Measurements from ENCODE around the gene ZNF550. TPM values are rescaled to one million over a fixed set of nuclear protein-coding genes. Genes with fewer than 3 reads are reported as not detected.
A peak's percentile ranks its signal among the peaks of the same experiment; 100 is the strongest.

The ZNF550 gene
- total and polyA plus RNA-seq, 10 of the 15 experiments (the other 5 are each of a cell fraction or from before 2014, with no cell fraction given): 2.6 to 14.0 (median 7.4) TPM

DNA sequence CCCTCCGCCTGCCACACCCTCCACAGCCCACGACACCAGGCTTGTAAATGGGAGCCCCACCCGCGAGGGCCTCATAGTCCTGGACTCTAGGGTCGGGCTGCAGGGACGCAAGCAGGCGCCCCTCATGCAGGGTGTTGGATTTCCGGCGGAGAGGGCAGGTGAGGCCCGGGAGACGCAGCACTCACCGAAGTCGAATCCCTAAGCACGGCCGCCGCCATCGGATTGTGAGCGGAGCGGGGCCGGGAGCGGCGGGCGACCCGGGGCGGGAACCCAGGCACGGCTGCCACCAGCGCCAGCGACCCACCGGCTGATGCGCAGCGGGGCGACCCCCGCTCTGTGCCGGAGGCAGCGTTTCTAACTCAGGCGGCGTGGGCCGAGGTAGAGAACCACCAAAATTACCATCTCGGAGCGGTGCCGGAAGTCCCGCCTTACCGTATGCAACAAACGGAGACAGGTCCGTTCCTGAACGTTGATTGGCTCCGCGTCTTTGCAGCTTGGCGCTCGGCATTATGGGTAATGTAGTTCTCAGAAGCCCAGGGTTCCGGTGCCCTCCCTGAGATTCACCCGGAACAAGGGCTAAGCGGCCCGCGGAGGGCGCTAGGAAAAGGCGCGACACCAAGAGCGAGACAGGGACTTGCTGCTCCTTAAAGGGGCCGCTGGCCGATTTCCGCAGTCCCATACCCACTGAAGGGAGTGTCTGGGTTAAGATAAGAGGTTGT, 19.0 kb upstream of the ZNF550 start, which contains the start of gene ZNF416 (continued):
- TF ChIP-seq BHLHE40 (IDR thresholded peaks at IDR 0.05; ENCODE audit: borderline replicate concordance in 1 of 2, low read depth in 2 of 2, low read length in 1 of 2) (0 out of 4 replicates have a peak, but pooled peaks of 1 of the 2 experiments have one; percentile 18), HCFC1 (IDR thresholded peaks at IDR 0.05; ENCODE audit: low read length) (peak; percentile 91), EED (IDR thresholded peaks at IDR 0.05; ENCODE audit: low read depth) (no peak), ASH2L (IDR thresholded peaks at IDR 0.05; ENCODE audit: borderline replicate concordance, low read depth) (no peak), KDM1A (IDR thresholded peaks at IDR 0.05; ENCODE audit: borderline replicate concordance) (no peak), ATF7 (IDR thresholded peaks at IDR 0.05; ENCODE audit: low read depth) (no peak), TCF7 (IDR thresholded peaks at IDR 0.05; ENCODE audit: borderline replicate concordance) (no peak), POU2F2 (IDR thresholded peaks at IDR 0.05; ENCODE audit: borderline replicate concordance, low read depth, low read length) (peak; percentile 76; the same call in 1 of the 3 replicates), RCOR1 (conservative IDR thresholded peaks at IDR 0.05; ENCODE audit: low read depth, low read length) (peak; percentile 72; the same call in 1 of the 2 replicates), NFXL1 (IDR thresholded peaks at IDR 0.05; ENCODE audit: borderline replicate concordance) (no peak), PAX5 (IDR thresholded peaks at IDR 0.05; ENCODE audit: borderline replicate concordance, low read depth, low read length) (no peak), HDGF (IDR thresholded peaks at IDR 0.05) (no peak), JUND (IDR thresholded peaks at IDR 0.05; ENCODE audit: low read depth, low read length) (0 out of 2 replicates have a peak, but pooled peaks have one; percentile 25), SP1 (IDR thresholded peaks at IDR 0.05; ENCODE audit: low read depth, low read length) (peak; percentile 79), CHD4 (IDR thresholded peaks at IDR 0.05) (no peak), ZNF217 (IDR thresholded peaks at IDR 0.05) (no peak), BCL3 (IDR thresholded peaks at IDR 0.05; ENCODE audit: borderline replicate concordance, insufficient read depth, low read depth, low read length, poor library complexity, severe bottlenecking) (no peak), GABPA (IDR thresholded peaks at IDR 0.05; ENCODE audit: low read depth) (peak; percentile 93), ATF2 (IDR thresholded peaks at IDR 0.05; ENCODE audit: low read length) (no peak), PML (IDR thresholded peaks at IDR 0.05; ENCODE audit: low read length) (no peak), SREBF2 (IDR thresholded peaks at IDR 0.05; ENCODE audit: low read length) (0 out of 2 replicates have a peak, but pooled peaks have one; percentile 31), DPF2 (IDR thresholded peaks at IDR 0.05) (0 out of 2 replicates have a peak, but pooled peaks have one; percentile 50), BRCA1 (IDR thresholded peaks at IDR 0.05; ENCODE audit: low read depth, low read length) (0 out of 2 replicates have a peak, but pooled peaks have one; percentile 12), ZNF384 (IDR thresholded peaks at IDR 0.05; ENCODE audit: borderline replicate concordance, low read depth, low read length) (no peak), CREM (IDR thresholded peaks at IDR 0.05; ENCODE audit: low read depth) (peak; percentile 85), NFYA (IDR thresholded peaks at IDR 0.05; ENCODE audit: borderline replicate concordance, low read depth, low read length) (no peak; the same call in 1 of the 2 replicates), MYC (IDR thresholded peaks at IDR 0.05; ENCODE audit: insufficient read depth, insufficient read length, insufficient replicate concordance, low read length, severe bottlenecking) (no peak)
- TF ChIP-seq, protein P1, sequence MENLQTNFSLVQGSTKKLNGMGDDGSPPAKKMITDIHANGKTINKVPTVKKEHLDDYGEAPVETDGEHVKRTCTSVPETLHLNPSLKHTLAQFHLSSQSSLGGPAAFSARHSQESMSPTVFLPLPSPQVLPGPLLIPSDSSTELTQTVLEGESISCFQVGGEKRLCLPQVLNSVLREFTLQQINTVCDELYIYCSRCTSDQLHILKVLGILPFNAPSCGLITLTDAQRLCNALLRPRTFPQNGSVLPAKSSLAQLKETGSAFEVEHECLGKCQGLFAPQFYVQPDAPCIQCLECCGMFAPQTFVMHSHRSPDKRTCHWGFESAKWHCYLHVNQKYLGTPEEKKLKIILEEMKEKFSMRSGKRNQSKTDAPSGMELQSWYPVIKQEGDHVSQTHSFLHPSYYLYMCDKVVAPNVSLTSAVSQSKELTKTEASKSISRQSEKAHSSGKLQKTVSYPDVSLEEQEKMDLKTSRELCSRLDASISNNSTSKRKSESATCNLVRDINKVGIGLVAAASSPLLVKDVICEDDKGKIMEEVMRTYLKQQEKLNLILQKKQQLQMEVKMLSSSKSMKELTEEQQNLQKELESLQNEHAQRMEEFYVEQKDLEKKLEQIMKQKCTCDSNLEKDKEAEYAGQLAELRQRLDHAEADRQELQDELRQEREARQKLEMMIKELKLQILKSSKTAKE (IDR thresholded peaks at IDR 0.05; ENCODE audit: low read depth, poor library complexity, severe bottlenecking): no peak
